ENCODE data around the gene UNC93B1.

- TF ChIP-seq, protein P1, sequence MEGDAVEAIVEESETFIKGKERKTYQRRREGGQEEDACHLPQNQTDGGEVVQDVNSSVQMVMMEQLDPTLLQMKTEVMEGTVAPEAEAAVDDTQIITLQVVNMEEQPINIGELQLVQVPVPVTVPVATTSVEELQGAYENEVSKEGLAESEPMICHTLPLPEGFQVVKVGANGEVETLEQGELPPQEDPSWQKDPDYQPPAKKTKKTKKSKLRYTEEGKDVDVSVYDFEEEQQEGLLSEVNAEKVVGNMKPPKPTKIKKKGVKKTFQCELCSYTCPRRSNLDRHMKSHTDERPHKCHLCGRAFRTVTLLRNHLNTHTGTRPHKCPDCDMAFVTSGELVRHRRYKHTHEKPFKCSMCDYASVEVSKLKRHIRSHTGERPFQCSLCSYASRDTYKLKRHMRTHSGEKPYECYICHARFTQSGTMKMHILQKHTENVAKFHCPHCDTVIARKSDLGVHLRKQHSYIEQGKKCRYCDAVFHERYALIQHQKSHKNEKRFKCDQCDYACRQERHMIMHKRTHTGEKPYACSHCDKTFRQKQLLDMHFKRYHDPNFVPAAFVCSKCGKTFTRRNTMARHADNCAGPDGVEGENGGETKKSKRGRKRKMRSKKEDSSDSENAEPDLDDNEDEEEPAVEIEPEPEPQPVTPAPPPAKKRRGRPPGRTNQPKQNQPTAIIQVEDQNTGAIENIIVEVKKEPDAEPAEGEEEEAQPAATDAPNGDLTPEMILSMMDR (conservative IDR thresholded peaks at IDR 0.05; ENCODE audit: low read length) = no peak
- no peak for TF ChIP-seq EZH2phosphoT487 (IDR thresholded peaks at IDR 0.05; ENCODE audit: borderline replicate concordance, low read depth, low read length)
Measured at GRCh38 chr11:68028802-68029545, 25.1 kb upstream of the UNC93B1 start.
